ENCODE measurements around the gene SEMA3B.

Gene SEMA3B

DNA sequence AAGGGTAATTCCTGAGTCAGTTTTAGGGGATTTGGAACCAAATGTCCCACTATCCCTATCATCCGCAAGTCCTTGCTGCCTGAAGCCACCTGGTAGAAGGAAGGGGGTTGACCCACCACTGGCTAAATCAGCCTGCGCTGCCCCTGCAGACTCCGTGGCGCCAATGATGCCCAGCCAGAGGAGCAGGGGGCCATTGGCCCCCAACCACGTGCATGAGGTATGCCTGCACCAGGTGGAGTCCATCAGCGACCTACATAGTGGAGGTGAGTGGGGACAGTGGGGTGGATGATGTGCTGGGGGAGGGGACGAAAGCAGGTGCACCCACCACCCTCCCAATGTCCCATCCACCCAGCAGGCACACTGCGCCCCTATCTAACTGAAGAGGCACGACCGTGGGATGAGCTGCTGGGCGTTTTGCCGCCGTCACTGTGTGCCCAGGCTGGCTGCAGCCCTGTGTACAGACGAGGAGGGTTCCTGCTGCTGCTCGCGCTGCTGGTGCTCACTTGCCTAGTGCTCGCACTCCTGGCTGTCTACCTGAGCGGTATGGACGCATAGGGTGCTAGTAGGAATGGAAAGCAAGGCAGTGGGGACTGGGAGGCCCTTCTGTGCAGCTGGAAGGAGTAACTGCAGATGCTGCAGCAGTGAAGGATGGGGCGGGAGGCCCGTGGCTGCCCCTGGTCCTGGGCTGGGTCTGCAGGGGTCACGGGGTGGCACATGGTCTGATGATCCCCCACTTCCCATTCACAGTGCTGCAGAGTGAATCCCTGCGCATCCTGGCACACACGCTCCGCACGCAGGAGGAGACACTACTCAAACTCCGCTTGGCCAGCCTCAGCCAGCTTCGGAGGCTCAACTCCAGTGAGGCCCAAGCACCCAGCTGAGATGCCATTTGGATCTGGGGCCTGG, 17.6 kb downstream of the SEMA3B start:
- H3K4me3 ChIP-seq (ENCODE audit: low read length) = no peak overlapping the region
- TF ChIP-seq, protein P1, sequence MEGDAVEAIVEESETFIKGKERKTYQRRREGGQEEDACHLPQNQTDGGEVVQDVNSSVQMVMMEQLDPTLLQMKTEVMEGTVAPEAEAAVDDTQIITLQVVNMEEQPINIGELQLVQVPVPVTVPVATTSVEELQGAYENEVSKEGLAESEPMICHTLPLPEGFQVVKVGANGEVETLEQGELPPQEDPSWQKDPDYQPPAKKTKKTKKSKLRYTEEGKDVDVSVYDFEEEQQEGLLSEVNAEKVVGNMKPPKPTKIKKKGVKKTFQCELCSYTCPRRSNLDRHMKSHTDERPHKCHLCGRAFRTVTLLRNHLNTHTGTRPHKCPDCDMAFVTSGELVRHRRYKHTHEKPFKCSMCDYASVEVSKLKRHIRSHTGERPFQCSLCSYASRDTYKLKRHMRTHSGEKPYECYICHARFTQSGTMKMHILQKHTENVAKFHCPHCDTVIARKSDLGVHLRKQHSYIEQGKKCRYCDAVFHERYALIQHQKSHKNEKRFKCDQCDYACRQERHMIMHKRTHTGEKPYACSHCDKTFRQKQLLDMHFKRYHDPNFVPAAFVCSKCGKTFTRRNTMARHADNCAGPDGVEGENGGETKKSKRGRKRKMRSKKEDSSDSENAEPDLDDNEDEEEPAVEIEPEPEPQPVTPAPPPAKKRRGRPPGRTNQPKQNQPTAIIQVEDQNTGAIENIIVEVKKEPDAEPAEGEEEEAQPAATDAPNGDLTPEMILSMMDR (IDR thresholded peaks at IDR 0.05; ENCODE audit: insufficient read depth, low read depth, low read length, missing control alignments) = no peak
- DNase-seq (ENCODE audit: low read depth) = no peak

DNA sequence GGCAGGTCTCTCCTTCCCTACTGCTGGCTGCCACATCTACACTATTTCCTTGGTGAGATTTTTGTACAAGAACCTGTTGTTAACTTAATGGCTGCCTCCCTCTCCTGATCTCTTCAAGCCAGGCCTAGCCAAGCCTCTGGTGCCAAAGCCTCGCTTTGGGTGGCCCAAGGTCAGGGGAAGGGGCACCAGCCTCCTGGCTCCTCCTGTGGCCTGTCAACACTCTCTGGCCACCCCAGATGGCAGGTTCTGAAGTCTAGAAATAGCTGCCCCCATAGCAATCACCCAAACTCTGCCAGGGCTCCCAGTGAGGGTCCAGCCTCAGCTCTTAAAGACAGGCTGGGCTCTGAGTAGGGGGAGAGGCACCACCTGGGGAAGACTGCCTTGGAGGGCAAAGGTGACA, 18.3 kb downstream of the SEMA3B start:
- TF ChIP-seq, protein P1 (IDR thresholded peaks at IDR 0.05; ENCODE audit: insufficient read depth, low read depth, low read length, missing control alignments) = no peak

DNA sequence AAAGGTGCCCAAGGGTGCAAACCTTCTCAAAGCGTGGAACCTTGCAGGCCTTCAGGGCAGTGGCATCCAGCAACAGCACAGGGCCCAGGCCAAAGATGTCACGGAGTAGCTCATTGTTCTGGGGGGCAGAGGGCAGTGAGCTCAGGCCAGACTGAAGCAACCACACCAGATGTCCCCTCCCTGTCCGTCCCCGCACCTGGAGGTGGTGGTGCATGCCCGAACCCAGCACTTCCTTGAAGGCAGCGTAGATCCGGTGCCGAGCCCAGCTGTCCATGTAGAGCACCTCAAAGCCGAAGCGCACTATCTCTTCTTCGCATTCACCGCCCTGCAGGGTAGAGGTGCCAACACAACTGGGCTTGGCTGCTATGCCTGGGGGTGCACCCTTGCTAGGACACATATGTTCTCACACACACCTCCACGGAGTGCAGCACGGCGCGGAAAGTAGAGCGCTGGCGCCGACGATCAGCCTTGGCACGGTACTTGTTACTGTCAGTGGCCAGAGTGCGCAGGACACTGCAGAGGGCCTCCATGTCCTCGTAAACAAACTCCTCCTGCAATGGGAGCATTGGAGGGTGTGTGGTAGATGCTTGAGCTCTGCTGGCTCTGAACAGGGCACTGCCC, 19.6 kb downstream of the SEMA3B start:
- DNase-seq (ENCODE audit: low read depth) = no peak
- H3K4me3 ChIP-seq (ENCODE audit: low read length) = no peak overlapping the region
- TF ChIP-seq, protein P1 (IDR thresholded peaks at IDR 0.05; ENCODE audit: insufficient read depth, low read depth, low read length, missing control alignments) = no peak

More for the DNA sequence above, 18.3 kb downstream of the SEMA3B start:
- DNase-seq (ENCODE audit: low read depth) = no peak
- H3K4me3 ChIP-seq (ENCODE audit: low read length) = no peak overlapping the region

DNA sequence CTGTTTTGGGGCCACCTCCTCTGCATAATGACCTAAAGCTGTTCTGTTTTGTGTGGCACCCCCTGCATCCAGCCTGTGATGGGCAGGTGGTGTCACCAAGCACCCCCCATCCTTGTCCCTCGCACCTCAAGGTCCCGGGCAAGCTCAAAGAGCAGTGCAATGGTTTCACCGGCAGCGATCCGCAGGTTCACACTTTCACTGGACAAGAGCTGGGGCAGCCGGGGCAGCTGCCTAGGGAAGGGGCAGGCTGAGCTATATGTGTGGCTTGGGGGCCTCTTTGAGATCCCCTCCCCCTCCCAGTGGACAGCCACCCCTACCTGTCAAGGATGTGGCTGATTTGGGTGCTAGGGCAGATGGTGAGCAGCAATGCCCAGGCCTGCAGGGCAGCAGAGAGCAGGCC, 20.2 kb downstream of the SEMA3B start:
- TF ChIP-seq, protein P1 (IDR thresholded peaks at IDR 0.05; ENCODE audit: insufficient read depth, low read depth, low read length, missing control alignments) = no peak
- no peak overlapping the region for H3K4me3 ChIP-seq (ENCODE audit: low read length)
- no peak for DNase-seq (ENCODE audit: low read depth)

DNA sequence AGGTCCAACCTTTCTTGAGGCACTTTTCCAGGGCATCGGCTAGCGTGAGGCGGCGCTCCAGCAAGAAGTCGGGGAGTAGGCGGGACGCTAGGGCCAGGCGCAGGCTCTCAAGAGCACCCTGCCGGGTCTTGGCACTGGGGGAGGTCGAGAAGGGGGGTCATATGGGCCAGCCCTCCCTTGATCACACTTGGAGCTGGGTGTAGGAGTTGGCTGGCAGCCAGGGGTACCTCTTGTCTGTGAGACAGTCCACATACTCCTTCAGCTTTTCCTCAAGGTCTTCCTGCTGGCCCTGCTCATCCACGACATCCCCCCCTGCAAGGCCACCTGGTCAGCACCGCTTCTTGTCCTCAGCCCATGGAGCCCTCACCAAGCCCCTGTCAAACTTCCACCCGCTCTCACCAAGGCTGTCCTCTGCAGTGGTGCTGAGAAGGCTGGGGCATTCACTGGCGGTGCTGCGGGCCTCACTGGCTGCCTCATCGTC, 21.3 kb downstream of the SEMA3B start:
- H3K4me3 ChIP-seq (ENCODE audit: low read length) = no peak overlapping the region
- TF ChIP-seq, protein P1 (IDR thresholded peaks at IDR 0.05; ENCODE audit: insufficient read depth, low read depth, low read length, missing control alignments) = no peak
- no peak for DNase-seq (ENCODE audit: low read depth)

DNA sequence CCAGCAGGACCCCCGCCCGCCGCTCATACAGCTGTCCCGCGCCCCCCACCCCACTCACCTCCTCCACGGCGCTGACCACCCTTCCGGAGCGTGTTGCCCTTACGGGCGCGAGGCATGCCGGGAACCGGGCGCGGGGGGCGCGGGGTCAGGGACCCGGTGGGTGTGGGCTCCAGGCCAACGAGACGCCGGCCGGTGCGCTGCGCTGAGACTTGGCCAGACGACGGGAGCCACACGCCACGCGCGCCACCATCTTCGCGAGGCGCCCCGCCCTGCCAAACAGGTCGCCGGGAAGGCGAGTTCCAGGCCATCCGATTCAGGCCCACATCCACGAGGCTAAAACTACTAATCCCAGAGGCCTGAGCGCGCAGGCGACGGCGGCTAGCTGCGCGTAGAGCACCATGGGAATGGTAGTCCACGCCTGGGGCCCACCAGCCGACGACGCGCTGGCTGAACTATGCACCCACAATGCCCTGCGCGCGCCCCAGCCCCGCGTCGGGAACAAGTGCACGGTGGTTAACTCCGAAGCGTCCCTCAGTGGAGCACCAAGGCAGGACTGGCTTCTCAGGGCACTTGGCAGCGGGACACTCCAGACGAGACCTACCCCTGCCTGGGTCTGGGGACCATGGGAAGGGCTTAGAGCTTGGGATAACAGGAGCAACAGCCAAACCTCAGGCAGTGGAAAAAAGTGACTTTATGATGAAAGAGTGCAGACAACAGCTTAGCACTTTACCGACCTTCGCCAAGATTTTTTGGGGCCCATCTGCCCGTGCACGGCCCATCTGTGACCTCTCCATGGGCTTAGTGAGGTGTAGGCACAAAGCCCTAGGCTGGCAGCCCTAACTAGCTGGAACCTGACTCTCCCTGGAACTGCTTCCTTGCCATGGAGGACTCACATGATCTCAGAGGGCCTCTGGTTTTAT, 23.5 kb downstream of the SEMA3B start, which contains the start of gene IFRD2:
Gene IFRD2, minus strand, starts transcription at position 271 of the 920 bp plus-strand sequence. Its CDS starts 155 bp downstream, at position 116.
- TF ChIP-seq, protein P1 (IDR thresholded peaks at IDR 0.05; ENCODE audit: insufficient read depth, low read depth, low read length, missing control alignments) = no peak
- peak; percentile 99 for DNase-seq (ENCODE audit: low read depth)
- H3K4me3 ChIP-seq (ENCODE audit: low read length) = peak within 1 kb of the TSS; percentile 96
